Breast epithelium (tissue), 3 donors: ENCODE measurements around the gene OTOP1.

Experiments used
- POLR2AphosphoS5 ChIP-seq, 3 donors: sonication (generic); formaldehyde crosslinking; IDR thresholded peaks; one replicate each; pipeline ENCODE4 v1.6.1; 2017; ENCODE audit warnings: antibody characterized with exemption in 3 of 3
- TF ChIP-seq, protein P1 (sequence below), 3 donors: fragments of 450-650 bp; IDR thresholded peaks; one replicate each; pipeline ENCODE4 v1.5.1; 2016 to 2017; ENCODE audit warnings: antibody characterized with exemption in 3 of 3, mild to moderate bottlenecking in 3 of 3, moderate library complexity in 3 of 3

DNA sequence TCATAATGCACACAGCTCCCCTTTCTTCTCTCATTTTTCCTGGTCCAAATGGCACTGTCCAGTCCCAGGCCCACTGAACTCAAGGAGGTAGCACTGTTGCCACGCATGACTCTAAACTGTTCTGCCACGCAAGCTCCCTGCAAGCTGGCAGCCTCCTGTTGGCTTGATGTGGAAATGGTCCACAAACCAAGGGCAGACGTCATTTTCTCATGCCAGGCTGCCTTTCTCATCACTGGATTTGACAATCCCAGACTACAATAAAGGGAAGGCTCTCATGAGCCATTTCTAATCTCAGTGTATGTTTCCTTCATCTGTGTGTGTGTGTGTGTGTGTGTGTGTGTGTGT, 22.4 kb downstream of the OTOP1 start:
- TF ChIP-seq POLR2AphosphoS5 (IDR thresholded peaks at IDR 0.05): no peak
- TF ChIP-seq, protein P1, sequence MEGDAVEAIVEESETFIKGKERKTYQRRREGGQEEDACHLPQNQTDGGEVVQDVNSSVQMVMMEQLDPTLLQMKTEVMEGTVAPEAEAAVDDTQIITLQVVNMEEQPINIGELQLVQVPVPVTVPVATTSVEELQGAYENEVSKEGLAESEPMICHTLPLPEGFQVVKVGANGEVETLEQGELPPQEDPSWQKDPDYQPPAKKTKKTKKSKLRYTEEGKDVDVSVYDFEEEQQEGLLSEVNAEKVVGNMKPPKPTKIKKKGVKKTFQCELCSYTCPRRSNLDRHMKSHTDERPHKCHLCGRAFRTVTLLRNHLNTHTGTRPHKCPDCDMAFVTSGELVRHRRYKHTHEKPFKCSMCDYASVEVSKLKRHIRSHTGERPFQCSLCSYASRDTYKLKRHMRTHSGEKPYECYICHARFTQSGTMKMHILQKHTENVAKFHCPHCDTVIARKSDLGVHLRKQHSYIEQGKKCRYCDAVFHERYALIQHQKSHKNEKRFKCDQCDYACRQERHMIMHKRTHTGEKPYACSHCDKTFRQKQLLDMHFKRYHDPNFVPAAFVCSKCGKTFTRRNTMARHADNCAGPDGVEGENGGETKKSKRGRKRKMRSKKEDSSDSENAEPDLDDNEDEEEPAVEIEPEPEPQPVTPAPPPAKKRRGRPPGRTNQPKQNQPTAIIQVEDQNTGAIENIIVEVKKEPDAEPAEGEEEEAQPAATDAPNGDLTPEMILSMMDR (IDR thresholded peaks at IDR 0.05): no peak
